Mesothelial cell of epicardium (in vitro differentiated cells): ENCODE data around the gene INSL6. TPM values are rescaled to one million over a fixed set of nuclear protein-coding genes. Genes with fewer than 3 reads are reported as not detected.

ENCODE experiments used
- DNase-seq, 2 experiments: peaks; one replicate each; pipeline ENCODE4 v3.0.0; 2021; ENCODE audit warnings: low spot score in 2 of 2; ENCODE audit not compliant: unreplicated experiment in 2 of 2
- H3K27ac Mint-ChIP-seq: 2 replicates; pipeline ENCODE4 v1.8.0; 2021; ENCODE audit warnings: mixed read lengths
- H3K27me3 Mint-ChIP-seq: 2 replicates; pipeline ENCODE4 v1.8.0; 2021; ENCODE audit warnings: low read depth, mixed read lengths
- H3K36me3 Mint-ChIP-seq: 2 replicates; pipeline ENCODE4 v1.8.0; 2021; ENCODE audit warnings: mixed read lengths
- H3K4me1 Mint-ChIP-seq: 2 replicates; pipeline ENCODE4 v1.8.0; 2021; ENCODE audit warnings: mixed read lengths
- H3K4me3 Mint-ChIP-seq: 2 replicates; pipeline ENCODE4 v1.8.0; 2021; ENCODE audit warnings: mild to moderate bottlenecking, moderate library complexity, mixed read lengths
- H3K9me3 Mint-ChIP-seq: 2 replicates; pipeline ENCODE4 v1.8.0; 2021; ENCODE audit warnings: mixed read lengths
- total RNA-seq: library from RNA; stranded (reverse); gene quantifications from 3 replicates; pipeline ENCODE4 v1.2.1, GENCODE V29; 2021
- TF ChIP-seq, protein P1 (sequence below): fragments of 200-600 bp; sonication (generic); IDR thresholded peaks from one replicate; pipeline ENCODE4 v1.5.0; 2021; ENCODE audit warnings: antibody characterized with exemption; ENCODE audit not compliant: unreplicated experiment

The INSL6 gene
- total RNA-seq, 1 donor from 2014 or later, result not detected

DNA sequence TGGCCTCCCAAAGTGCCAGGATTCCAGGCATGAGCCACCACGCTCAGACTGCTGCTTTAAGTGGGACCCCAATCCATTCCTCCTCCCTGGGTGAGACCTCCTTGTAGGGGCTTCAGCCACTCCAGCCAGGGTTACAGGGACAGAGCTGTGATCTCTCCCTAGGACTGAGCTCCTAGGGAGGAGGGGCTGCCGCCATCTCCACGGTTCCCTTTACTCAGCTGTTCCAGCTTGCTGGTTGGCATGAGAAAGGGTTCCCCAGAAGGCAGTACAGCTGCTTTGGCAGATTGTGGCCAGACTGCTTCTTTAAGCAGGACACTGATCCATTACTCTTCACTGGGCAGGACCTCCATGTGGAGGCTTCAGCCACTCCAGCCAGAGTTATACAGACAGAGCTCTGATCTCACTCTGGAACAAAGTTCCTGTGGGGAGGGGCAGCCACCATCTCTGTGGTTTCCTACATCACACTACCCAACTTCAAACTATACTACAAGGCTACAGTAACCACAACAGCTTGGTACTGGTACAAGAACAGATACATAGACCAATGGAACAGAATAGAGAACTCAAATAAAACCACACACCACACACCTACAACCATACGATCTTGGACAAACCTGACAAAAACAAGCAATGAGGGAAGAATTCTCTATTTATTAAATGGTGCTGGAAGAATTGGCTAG, 7.2 kb downstream of the INSL6 start:
- H3K4me3 Mint-ChIP-seq, result no peak overlapping the region
- no peak overlapping the region for H3K27ac Mint-ChIP-seq

DNA sequence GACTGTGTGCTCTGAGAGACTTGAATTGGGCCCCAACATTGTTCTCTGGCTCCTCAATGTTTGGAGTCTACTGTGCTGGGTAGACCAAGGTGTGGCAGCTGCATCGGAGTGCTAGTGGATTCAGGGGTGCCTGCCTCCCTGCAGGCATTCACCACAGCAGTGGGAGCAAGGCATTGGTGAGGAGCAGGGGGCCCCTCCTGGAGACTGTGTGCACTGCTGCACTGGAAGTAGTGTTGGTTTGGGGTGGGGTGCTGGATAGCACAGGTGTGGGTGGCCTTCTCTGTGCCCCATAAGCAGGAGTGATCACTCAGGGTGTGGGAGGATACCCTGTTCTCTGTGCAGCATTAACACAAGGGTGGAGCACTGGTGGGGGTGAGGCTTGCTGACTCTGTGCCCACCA, 39.2 kb downstream of the INSL6 start:
- DNase-seq, result no peak
- Mint-ChIP-seq H3K4me3 (no peak overlapping the region), H3K27ac (no peak overlapping the region), H3K9me3 (peaks cover 29% of the 10 kb centered on the region), H3K27me3 (no peaks in the 10 kb centered on the region), H3K36me3 (peaks cover 6% of the 10 kb centered on the region), H3K4me1 (no peaks in the 10 kb centered on the region)
- TF ChIP-seq, protein P1, sequence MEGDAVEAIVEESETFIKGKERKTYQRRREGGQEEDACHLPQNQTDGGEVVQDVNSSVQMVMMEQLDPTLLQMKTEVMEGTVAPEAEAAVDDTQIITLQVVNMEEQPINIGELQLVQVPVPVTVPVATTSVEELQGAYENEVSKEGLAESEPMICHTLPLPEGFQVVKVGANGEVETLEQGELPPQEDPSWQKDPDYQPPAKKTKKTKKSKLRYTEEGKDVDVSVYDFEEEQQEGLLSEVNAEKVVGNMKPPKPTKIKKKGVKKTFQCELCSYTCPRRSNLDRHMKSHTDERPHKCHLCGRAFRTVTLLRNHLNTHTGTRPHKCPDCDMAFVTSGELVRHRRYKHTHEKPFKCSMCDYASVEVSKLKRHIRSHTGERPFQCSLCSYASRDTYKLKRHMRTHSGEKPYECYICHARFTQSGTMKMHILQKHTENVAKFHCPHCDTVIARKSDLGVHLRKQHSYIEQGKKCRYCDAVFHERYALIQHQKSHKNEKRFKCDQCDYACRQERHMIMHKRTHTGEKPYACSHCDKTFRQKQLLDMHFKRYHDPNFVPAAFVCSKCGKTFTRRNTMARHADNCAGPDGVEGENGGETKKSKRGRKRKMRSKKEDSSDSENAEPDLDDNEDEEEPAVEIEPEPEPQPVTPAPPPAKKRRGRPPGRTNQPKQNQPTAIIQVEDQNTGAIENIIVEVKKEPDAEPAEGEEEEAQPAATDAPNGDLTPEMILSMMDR, result no peak

More for the DNA sequence above, 7.2 kb downstream of the INSL6 start:
- TF ChIP-seq, protein P1, result no peak
- Mint-ChIP-seq H3K4me1 (no peaks in the 10 kb centered on the region), H3K36me3 (no peaks in the 10 kb centered on the region), H3K9me3 (peaks cover 35% of the 10 kb centered on the region), H3K27me3 (no peaks in the 10 kb centered on the region)
- DNase-seq, result no peak

DNA sequence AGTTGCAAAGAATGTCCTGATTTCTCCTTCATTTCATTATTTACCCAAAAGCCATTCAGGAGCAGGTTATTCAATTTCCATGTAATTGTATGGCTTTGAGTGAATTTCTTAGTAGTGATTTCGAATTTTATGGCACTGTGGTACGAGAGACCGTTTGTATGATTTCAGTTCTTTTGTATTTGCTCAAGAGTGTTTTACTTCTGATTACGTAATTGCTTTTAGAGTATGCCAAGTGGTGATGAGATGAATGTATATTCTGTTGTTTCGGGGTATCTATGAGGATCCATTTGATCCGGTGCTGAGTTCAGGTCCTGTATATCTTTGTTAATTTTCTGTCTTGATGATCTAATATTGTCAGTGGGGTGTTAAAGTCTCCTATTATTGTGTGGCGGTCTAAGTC, 41.2 kb downstream of the INSL6 start:
- DNase-seq, result no peak
- Mint-ChIP-seq H3K9me3 (peaks cover 22% of the 10 kb centered on the region), H3K4me1 (no peaks in the 10 kb centered on the region), H3K27me3 (no peaks in the 10 kb centered on the region), H3K36me3 (peaks cover 6% of the 10 kb centered on the region), H3K27ac (no peak overlapping the region), H3K4me3 (no peak overlapping the region)
- TF ChIP-seq, protein P1, result no peak

DNA sequence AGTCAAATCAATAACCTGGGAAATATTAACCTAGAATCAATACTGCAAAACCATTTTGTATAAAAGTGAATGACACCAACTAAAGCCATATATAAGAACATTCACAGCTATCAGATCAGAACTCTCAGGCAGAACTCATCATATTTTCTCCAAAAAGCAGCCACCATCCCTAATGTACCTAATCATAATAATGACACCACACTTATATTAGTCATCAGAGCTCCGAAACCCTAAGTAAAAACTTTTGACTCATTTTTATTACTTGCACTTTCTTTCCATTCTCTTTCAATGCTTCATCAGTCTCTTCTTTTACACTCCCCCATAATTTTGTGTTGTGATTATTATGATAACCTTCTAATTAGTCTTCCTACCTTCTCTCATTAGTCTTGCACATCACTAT, 45.3 kb downstream of the INSL6 start:
- H3K9me3 Mint-ChIP-seq, result peaks cover 35% of the 10 kb centered on the region
- H3K27ac Mint-ChIP-seq, result no peak overlapping the region
- no peaks in the 10 kb centered on the region for H3K4me1 Mint-ChIP-seq
- no peak overlapping the region for H3K4me3 Mint-ChIP-seq
- TF ChIP-seq, protein P1, result no peak
- DNase-seq, result no peak
- H3K36me3 Mint-ChIP-seq, result peaks cover 9% of the 10 kb centered on the region
- H3K27me3 Mint-ChIP-seq, result no peaks in the 10 kb centered on the region

DNA sequence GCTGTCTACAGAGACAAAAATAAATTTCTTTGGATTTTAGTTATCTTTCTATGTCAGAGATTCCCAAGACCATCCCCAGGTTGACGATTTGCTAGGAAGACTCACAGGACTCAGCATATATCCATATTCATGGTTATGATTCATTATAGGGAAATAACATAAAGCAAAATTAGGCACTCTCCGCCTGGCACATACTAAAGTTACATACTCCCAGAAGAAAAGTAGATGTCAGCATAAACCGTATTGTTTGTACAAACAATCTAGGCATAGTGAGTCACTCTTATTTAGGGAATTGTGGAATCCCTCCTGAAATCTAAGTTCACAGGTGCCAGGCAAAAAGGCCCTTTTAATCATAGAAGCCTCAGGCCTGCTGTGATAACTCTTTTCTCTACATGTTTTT, 62.9 kb downstream of the INSL6 start:
- Mint-ChIP-seq H3K27me3 (no peaks in the 10 kb centered on the region), H3K4me3 (no peak overlapping the region), H3K4me1 (no peaks in the 10 kb centered on the region), H3K27ac (no peak overlapping the region), H3K36me3 (peaks cover 19% of the 10 kb centered on the region), H3K9me3 (peaks cover 11% of the 10 kb centered on the region)
- no peak for DNase-seq
- TF ChIP-seq, protein P1, result no peak

DNA sequence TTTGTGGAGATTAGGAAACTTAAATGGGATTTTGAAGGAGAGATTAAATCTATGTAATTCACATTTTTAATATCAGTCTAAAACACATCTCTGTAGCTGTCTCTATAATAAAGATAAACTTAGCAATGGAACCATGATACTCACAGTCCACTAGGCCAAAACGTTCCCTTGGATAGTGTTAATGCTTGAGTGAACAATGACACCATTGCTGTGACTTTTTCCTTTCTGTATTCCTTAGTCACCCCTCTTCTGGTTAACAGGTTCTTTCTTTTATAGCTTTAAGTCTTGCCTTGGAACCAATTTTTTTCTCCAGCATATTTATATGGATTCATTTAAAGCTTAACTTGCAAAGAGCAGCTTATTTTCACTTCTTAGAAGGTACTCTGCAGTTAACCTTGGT, 63.3 kb downstream of the INSL6 start:
- Mint-ChIP-seq H3K4me3 (no peak overlapping the region), H3K27ac (no peak overlapping the region), H3K36me3 (peaks cover 19% of the 10 kb centered on the region), H3K9me3 (peaks cover 11% of the 10 kb centered on the region), H3K27me3 (no peaks in the 10 kb centered on the region), H3K4me1 (no peaks in the 10 kb centered on the region)
- DNase-seq, result no peak
- TF ChIP-seq, protein P1, result no peak
